Transverse colon (tissue), 3 donors: ENCODE results near the gene HNRNPUL1.

Experiments
- CTCF ChIP-seq, 5 experiments: fragments of 200-600 bp in 3 of 5; fragments of 450-650 bp in 2 of 5; sonication (generic) in 3 of 5; IDR thresholded peaks; 1 replicate in 2 of 5; 2 replicates in 3 of 5; pipeline ENCODE4 v1.5.1; 2016 to 2017; ENCODE audit warnings: antibody characterized with exemption in 5 of 5, inconsistent platforms in 3 of 5, mild to moderate bottlenecking in 2 of 5, moderate library complexity in 1 of 5
- POLR2A ChIP-seq: fragments of 450-650 bp; IDR thresholded peaks from one replicate; pipeline ENCODE4 v1.6.1; 2016; ENCODE audit warnings: antibody characterized with exemption, mild to moderate bottlenecking, moderate library complexity

- TF ChIP-seq CTCF (IDR thresholded peaks at IDR 0.05) (no peak), POLR2A (no peak)
Measured at GRCh38 chr19:41220811-41221210, 43.4 kb upstream of the HNRNPUL1 start.
